Ectodermal cell (in vitro differentiated cells): ENCODE measurements around the gene RNU6-1. TPM values are rescaled to one million over a fixed set of nuclear protein-coding genes. Genes with fewer than 3 reads are reported as not detected.

ENCODE experiments used
- H3K27ac ChIP-seq: 2 replicates; pipeline ENCODE4 v1.7.0; 2013; ENCODE audit warnings: mild to moderate bottlenecking, low read depth, low read length; ENCODE audit not compliant: insufficient read depth, poor library complexity, severe bottlenecking
- H3K27me3 ChIP-seq: 2 replicates; pipeline ENCODE4 v1.7.0; 2013; ENCODE audit warnings: mild to moderate bottlenecking, low read length; ENCODE audit not compliant: insufficient read depth, control insufficient read depth, poor library complexity, severe bottlenecking
- H3K36me3 ChIP-seq: one replicate; pipeline ENCODE4 v1.7.0; 2013; ENCODE audit warnings: low read length; ENCODE audit not compliant: control insufficient read depth, insufficient read depth
- H3K4me1 ChIP-seq: one replicate; pipeline ENCODE4 v1.7.0; 2013; ENCODE audit warnings: low read length; ENCODE audit not compliant: control insufficient read depth, insufficient read depth
- H3K4me3 ChIP-seq: 2 replicates; pipeline ENCODE4 v1.7.0; 2013; ENCODE audit warnings: low read depth, low read length, control low read depth; ENCODE audit not compliant: insufficient read depth
- H3K9me3 ChIP-seq: 2 replicates; pipeline ENCODE4 v1.7.0; 2013; ENCODE audit warnings: mild to moderate bottlenecking, low read length, moderate library complexity; ENCODE audit not compliant: control insufficient read depth
- WGBS, 2 experiments: methylation state at CpG; one replicate each; pipeline ENCODE4 v1.1.7; 2013; ENCODE audit warnings: missing lambda C conversion rate in 2 of 2; 5-methylcytosine and 5-hydroxymethylcytosine counted together
- polyA plus RNA-seq, 4 experiments: library from polyadenylated mRNA; stranded (reverse); fragments of 50-300 nt; gene quantifications; one replicate each; pipeline ENCODE4 v1.2.3, GENCODE V29; 2013

RNU6-1 gene
- 5,588 TPM for polyA plus RNA-seq (2013, experiment 1 of 4)
- polyA plus RNA-seq (2013, experiment 2 of 4) = 5,705 TPM
- under 0.01 TPM for polyA plus RNA-seq (2013, experiment 3 of 4)
- polyA plus RNA-seq (2013, experiment 4 of 4) = under 0.01 TPM

DNA sequence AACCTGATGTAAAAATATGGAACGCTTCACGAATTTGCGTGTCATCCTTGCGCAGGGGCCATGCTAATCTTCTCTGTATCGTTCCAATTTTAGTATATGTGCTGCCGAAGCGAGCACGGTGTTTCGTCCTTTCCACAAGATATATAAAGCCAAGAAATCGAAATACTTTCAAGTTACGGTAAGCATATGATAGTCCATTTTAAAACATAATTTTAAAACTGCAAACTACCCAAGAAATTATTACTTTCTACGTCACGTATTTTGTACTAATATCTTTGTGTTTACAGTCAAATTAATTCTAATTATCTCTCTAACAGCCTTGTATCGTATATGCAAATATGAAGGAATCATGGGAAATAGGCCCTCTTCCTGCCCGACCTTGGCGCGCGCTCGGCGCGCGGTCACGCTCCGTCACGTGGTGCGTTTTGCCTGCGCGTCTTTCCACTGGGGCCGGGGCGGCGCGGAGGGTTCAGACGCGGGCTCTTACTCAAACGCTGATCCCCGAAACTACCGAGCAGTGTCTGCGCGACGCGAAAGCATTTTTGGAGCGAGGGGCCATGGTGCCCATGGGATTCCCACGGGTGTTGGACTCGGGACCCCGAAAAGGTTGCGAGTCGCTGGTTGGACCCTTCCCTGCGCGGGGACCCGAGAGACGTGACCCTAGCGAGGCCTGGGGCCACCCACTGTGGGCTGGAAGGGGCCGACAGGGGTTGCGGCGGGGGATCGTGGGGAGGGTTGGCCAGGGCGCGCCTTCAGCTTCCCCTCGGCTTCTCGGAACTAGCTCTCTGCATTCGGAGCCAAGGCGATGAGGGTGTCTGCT lies at the start of gene RNU6-1:
Gene RNU6-1 (minus strand): TSS at position 117 of the 820 bp plus-strand sequence.
- Histone ChIP-seq H3K4me1 (peaks cover 49% of the 10 kb centered on the region), H3K4me3 (peak within 1 kb of the TSS; percentile 91), H3K9me3 (no peaks in the 10 kb centered on the region), H3K36me3 (no peaks in the 10 kb centered on the region), H3K27ac (peak within 1 kb of the TSS; percentile 95), H3K27me3 (peaks cover 40% of the 10 kb centered on the region)
- WGBS, 2 experiments = 0% methylated on average over 60 to 61 of the region's 62 CpGs

DNA sequence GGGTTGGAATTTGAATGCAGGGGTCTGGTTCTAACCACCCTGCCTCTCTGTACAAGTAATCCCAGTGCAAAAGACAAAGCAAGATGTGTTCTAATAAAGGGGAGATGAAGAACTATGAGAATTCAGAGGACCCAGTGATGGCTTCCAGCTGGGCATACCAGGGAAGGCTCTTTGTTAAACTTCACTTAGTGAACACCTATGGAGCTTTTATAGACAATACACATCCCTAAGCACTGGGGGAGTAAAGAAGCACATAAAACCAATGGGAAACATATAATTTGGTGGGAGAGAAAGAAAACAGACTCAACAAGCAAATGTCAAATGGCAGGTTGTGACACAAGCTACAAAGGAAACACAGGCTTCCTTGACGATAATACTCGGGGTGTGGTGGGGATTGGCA lies 47.9 kb upstream of the RNU6-1 start:
- H3K4me1 ChIP-seq = peaks cover 15% of the 10 kb centered on the region
- peaks cover 7% of the 10 kb centered on the region for H3K27me3 ChIP-seq
- no peak overlapping the region for H3K27ac ChIP-seq
- no peaks in the 10 kb centered on the region for H3K9me3 ChIP-seq
- 87 to 90% methylated on average over 2 of the region's 2 CpGs for WGBS, 2 experiments
- no peak overlapping the region for H3K4me3 ChIP-seq
- no peaks in the 10 kb centered on the region for H3K36me3 ChIP-seq

DNA sequence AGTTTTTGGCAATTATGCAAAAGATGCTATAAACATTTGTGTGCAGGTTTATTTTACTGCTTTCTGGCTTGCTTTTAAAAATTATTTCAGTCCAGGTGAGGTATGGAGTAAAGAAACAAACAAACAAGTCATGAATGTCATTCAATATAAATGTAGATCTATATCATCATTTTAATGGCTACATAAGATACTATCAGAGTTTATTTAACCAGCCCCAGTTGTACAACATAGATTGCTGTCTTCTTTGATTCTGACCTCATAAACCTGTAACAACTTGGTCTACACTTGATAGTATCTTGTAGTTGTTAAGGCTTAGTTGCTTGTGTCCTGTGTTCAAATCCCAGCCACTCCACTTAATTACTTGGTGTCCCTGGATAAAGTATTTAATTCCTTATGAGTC lies 46.0 kb upstream of the RNU6-1 start:
- no peaks in the 10 kb centered on the region for H3K36me3 ChIP-seq
- H3K4me1 ChIP-seq = peaks cover 19% of the 10 kb centered on the region
- peaks cover 7% of the 10 kb centered on the region for H3K27me3 ChIP-seq
- H3K9me3 ChIP-seq = no peaks in the 10 kb centered on the region
- H3K4me3 ChIP-seq = no peak overlapping the region
- no peak overlapping the region for H3K27ac ChIP-seq

DNA sequence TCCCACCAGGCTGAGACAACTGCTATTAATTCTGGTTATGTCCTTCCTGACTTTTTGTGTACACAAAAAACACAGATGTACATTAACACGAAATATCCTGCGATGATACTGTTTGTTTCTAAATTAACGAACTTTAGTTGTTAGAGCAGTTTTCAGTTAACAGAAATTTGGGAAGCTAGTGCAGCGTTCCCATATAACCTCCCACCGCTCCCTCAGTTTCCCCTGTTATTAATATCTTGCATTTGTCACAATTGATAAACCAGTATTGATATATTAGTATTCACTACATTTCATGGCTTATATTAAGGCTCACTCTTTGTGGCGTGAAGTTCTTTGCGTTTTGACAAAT lies 45.3 kb upstream of the RNU6-1 start:
- H3K27ac ChIP-seq = peak overlapping the region; percentile 44
- WGBS, 2 experiments = 85 to 90% methylated on average over 7 of the region's 7 CpGs
- H3K4me1 ChIP-seq = peaks cover 19% of the 10 kb centered on the region
- no peaks in the 10 kb centered on the region for H3K36me3 ChIP-seq
- H3K9me3 ChIP-seq = no peaks in the 10 kb centered on the region
- H3K27me3 ChIP-seq = peaks cover 7% of the 10 kb centered on the region
- peak overlapping the region; percentile 24 for H3K4me3 ChIP-seq

DNA sequence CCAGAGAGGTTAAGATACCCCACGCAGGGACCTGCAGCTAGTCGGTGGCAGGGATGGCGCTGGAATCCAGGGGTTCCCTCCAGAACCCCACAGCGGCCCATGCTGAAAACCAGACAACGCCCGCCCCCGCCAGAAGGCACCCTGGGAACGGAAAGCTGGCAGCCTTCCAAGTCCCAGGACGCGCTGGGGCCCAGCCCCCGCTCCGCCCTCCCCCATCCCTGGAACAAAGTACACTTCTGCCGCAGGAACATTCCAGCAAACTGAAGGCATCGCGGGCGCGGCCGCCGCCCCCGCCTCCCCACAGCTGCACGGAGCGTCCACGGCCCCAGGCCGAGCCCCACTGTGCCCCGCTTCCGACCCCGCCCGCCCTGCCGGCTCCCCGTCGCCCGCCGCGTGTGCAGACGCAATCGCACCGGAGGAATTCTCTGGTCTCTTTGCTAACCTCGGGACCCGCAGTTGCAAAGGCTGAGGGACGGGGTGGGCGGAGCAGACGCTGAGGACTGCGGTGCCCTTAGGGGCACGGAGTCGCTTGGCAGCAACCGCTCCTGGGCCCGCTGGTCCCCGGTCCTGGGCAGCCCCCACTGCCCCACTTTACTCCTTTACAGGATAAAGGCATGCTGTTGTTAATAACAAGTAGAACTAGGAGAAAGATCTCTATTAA lies 44.8 kb upstream of the RNU6-1 start:
- Histone ChIP-seq H3K4me1 (peaks cover 19% of the 10 kb centered on the region), H3K27me3 (peaks cover 7% of the 10 kb centered on the region), H3K4me3 (peak overlapping the region; percentile 24), H3K9me3 (no peaks in the 10 kb centered on the region), H3K27ac (peak overlapping the region; percentile 44), H3K36me3 (no peaks in the 10 kb centered on the region)
- WGBS, 2 experiments = 3% methylated on average over 48 of the region's 48 CpGs

DNA sequence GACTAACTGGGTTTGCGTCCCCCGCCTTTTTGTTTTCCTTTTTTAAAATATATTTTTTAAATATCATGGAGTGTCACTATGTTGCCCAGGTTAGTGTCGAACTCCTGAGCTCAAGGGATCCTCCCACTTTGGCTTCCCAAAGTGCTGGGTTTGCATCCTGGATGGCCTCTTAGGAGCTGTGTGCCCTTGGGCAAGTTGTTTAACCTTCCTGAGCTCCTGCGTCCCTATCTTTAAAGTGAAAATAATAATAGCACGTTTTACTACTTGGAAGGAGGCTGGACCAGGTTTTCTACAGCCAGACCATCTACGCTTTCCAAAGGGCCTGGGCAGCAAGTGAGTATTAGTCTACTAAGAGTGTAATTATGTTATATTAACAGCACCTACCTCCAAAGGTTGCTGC lies 44.2 kb upstream of the RNU6-1 start:
- Histone ChIP-seq H3K9me3 (no peaks in the 10 kb centered on the region), H3K27me3 (peaks cover 7% of the 10 kb centered on the region), H3K27ac (no peak overlapping the region), H3K4me3 (peak overlapping the region; percentile 24), H3K4me1 (peaks cover 19% of the 10 kb centered on the region), H3K36me3 (no peaks in the 10 kb centered on the region)
- 76 to 77% methylated on average over 5 to 6 of the region's 6 CpGs for WGBS, 2 experiments

DNA sequence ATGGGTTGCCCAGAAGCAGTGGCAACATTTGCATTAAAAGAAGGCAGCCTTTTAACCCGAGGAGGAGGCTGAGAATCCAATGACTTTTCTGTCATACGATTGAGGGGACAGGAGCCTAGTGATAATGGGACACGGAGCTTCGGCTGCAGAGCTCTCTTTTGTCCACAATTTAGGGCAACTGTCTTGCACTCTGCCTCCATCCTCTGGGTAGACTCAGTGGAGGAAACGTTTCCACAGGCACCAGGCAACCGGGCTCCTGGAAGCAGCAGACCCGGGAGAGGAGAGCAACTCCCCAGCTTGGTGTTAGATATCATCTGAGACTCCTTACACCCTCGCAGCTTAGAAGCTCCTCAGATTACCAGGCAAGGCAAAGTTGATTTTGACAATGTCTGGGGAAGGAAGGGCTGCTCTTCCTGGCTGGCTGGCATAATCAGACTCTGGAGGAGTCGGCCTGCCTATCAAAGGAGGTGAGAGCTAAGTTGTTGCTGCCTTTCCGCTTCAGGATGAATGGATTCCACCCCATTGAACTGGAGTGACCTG lies 43.5 kb upstream of the RNU6-1 start:
- Histone ChIP-seq H3K27me3 (peaks cover 7% of the 10 kb centered on the region), H3K27ac (no peak overlapping the region)

DNA sequence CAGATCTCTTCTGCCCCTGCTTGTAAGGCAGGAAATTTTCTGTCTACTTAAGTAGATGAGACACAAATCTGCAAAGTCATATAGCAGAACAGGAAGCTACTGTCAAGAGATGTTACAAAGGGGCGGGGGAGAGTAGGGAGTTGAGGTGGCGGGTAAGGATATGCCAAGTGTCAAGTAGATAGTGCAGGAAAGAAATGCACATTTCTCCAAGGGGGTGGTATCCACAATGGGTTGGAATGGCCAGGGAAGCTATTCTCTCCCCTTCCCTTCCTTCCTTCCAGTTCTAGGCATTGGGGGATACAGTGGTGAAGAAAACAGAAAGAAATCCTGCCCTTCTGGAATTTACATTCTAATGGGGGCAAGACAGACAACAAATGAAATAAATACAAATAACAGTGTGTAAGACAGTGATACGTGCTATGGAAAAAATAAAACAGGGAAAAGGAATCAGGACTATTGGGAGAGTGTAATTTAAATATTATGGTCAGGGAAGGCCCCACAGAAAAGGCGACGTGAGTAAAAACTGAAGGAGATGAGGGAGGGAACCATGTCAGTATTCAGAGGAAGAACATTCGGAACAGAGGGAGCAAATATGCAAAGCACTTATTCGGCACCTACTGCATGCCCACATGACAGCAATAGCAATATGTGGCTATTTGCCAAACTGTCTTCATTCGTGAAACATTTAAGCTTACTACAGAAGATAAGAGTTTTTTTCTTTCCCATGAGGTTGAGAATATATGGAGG lies 42.8 kb upstream of the RNU6-1 start:
- WGBS, 2 experiments = 93 to 94% methylated on average over 8 of the region's 8 CpGs
- H3K9me3 ChIP-seq = no peaks in the 10 kb centered on the region
- H3K36me3 ChIP-seq = no peaks in the 10 kb centered on the region
- H3K4me1 ChIP-seq = peaks cover 19% of the 10 kb centered on the region
- H3K4me3 ChIP-seq = no peak overlapping the region
- H3K27me3 ChIP-seq = peaks cover 7% of the 10 kb centered on the region
- H3K27ac ChIP-seq = no peak overlapping the region

More for the DNA sequence above, 43.5 kb upstream of the RNU6-1 start:
- 56 to 58% methylated on average over 10 of the region's 10 CpGs for WGBS, 2 experiments
- Histone ChIP-seq H3K9me3 (no peaks in the 10 kb centered on the region), H3K4me1 (peaks cover 19% of the 10 kb centered on the region), H3K4me3 (no peak overlapping the region), H3K36me3 (no peaks in the 10 kb centered on the region)

DNA sequence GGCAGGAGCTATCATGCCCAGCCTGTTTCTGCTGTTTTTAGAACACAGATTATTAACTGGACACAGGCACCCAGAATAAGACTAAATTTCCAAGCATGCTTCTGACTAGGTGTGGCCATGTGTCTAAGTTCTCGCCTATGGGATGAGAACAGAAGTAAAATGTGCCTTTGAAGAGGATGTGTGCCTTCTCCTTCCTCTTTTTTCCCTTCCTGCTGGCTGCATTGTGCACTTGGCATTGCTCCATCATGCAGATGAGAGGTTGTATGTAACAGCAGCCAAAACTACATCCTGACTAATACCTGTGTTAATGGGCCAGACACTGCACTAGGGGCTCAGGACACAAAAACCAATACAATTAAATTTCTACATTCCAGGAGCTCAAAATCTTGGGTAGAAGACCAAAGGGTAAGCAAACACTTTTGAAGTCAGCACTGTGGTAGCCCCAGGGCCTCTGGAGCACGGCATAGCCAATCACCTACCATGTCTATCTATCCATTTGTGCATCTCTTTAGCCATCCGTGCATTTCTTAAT lies 40.9 kb upstream of the RNU6-1 start:
- Histone ChIP-seq H3K27ac (no peak overlapping the region), H3K4me3 (no peak overlapping the region), H3K27me3 (peaks cover 5% of the 10 kb centered on the region), H3K4me1 (peaks cover 19% of the 10 kb centered on the region), H3K9me3 (no peaks in the 10 kb centered on the region), H3K36me3 (no peaks in the 10 kb centered on the region)
- 92 to 98% methylated on average over 3 of the region's 3 CpGs for WGBS, 2 experiments
